ACC112 (cell line): Measurements from ENCODE around the gene SALL3.

Experiments used
- H2AFZ ChIP-seq: fragments of 200-600 bp; sonication (generic); one replicate; pipeline ENCODE4 v1.6.0; 2017; ENCODE audit warnings: antibody characterized with exemption, low read length; ENCODE audit not compliant: unreplicated experiment
- H3K27ac ChIP-seq: fragments of 200-600 bp; sonication (generic); 2 replicates; pipeline ENCODE4 v1.5.1; 2014; ENCODE audit warnings: low read depth, mild to moderate bottlenecking, antibody characterized with exemption, low read length, moderate library complexity
- H3K27me3 ChIP-seq: fragments of 200-600 bp; sonication (generic); 2 replicates; pipeline ENCODE4 v1.6.1; 2014; ENCODE audit warnings: mild to moderate bottlenecking, antibody characterized with exemption, low read length, moderate library complexity, mixed read lengths; ENCODE audit not compliant: insufficient read depth
- H3K36me3 ChIP-seq: fragments of 200-600 bp; sonication (generic); 2 replicates; pipeline ENCODE4 v1.6.1; 2016; ENCODE audit warnings: mild to moderate bottlenecking, antibody characterized with exemption, low read length, moderate library complexity, mixed read lengths; ENCODE audit not compliant: insufficient read depth
- H3K4me1 ChIP-seq: fragments of 200-600 bp; sonication (generic); one replicate; pipeline ENCODE4 v1.6.1; 2016; ENCODE audit warnings: low read length, mixed read lengths; ENCODE audit not compliant: insufficient read depth, unreplicated experiment, control insufficient read depth
- H3K4me3 ChIP-seq: fragments of 200-600 bp; sonication (generic); 2 replicates; pipeline ENCODE4 v1.5.1; 2014; ENCODE audit warnings: mild to moderate bottlenecking, low read depth, low read length
- H3K79me2 ChIP-seq: fragments of 200-600 bp; sonication (generic); one replicate; pipeline ENCODE4 v1.6.0; 2016; ENCODE audit warnings: low read length; ENCODE audit not compliant: control insufficient read depth, unreplicated experiment, insufficient read depth

The SALL3 gene

DNA sequence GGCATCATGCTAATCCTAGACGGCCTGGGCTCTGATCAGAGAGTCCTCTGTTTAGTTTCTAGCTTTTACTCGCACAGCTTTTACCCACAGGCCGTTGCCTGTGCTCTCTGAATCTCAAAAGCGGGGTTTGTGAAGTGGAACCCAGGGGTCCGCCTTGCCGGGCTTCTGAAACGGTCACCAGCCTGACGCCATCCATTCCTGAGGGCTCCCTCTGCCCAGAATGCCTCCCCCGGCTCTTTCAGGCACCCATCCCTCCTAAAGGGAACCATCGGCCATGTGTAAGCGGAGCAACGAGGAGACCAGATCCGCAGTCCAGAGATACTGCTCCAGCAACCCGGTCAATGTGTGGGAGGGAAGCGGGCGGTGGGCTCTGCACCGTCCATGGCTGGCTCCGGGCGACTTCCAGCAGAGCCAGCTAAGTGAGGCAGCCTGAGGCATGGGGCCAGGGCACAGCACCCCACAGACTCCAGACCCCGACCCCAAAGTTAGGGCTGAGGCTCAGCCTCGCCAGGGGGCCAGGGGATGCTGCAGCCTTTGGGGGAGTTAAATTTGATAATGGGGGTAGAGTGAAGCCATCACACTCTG lies 28.8 kb downstream of the SALL3 start:
- H3K4me3 ChIP-seq: no peak overlapping the region
- H3K79me2 ChIP-seq: no peaks in the 10 kb centered on the region
- H3K4me1 ChIP-seq: no peaks in the 10 kb centered on the region
- no peak overlapping the region for H2AFZ ChIP-seq
- no peak overlapping the region for H3K27ac ChIP-seq
- H3K27me3 ChIP-seq: peaks cover 28% of the 10 kb centered on the region
- no peaks in the 10 kb centered on the region for H3K36me3 ChIP-seq

DNA sequence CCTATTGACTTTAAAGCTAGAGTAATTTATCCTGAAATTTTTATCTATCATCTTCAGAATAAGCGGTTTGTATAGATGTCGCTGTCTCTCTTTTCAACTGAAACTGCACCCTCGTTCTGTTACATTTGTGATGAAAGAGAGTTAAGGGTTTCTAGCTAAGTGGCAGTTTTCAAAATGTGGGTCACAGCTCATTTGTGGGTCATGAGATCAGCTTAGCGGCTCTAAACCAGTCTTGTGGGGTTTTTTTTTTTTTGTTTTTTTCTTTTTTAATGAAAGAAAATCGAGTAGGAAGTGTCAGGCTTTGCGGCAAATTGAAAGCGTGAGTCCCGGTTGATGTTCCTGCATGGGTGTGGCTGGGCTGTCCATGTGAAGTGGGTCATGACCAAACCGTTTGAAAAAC lies 31.2 kb downstream of the SALL3 start:
- Histone ChIP-seq H3K27ac (no peak overlapping the region), H3K4me1 (no peaks in the 10 kb centered on the region), H3K79me2 (no peaks in the 10 kb centered on the region), H3K4me3 (no peak overlapping the region), H2AFZ (no peak overlapping the region), H3K36me3 (no peaks in the 10 kb centered on the region), H3K27me3 (peaks cover 29% of the 10 kb centered on the region)

DNA sequence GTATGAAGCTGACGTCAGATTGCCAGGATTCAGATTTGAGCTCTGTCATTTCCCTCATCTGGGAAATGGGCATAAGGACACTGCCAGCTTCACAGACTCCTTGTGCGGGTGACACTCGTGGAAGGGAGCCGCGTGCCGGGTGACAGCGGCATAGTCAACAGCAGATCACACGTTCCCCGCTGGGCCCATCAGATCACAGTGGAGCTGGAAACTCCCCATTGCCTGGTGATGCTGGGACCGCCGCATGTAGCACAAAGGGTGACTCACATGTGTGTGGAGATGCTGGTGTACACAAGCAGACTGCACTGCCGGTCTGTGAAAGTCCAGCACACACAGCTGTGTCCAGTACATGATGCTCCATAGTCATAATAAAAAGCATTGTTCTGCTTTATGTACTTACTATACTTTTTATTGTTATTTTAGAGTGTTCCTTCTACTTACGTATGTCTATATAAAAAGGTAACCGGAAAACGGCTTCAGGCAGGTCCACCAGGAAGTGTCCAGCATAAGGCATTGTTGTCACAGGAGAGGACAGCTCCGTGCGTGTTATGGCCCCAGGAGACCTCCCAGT lies 31.8 kb downstream of the SALL3 start:
- Histone ChIP-seq H3K36me3 (no peaks in the 10 kb centered on the region), H3K27ac (no peak overlapping the region), H3K4me3 (no peak overlapping the region)

DNA sequence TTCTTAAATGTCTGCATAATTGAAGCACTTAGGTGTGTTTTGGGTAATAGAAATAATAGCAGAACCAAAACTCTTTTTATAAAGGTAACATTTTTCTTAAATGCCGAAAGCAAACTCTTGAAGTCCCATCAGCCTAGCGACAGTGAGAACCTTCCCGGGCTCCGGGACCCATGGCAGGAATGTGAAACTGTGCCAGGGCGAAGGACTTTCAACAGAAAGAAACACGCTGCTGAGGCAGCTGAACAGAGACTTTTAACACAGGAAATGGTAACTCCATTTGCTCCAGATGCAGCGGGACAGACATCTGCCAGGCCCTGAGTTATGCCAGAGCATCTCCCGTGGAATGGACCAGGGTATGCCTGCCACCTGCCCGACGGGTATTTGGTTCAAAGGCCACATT lies 34.3 kb downstream of the SALL3 start:
- no peaks in the 10 kb centered on the region for H3K36me3 ChIP-seq
- no peak overlapping the region for H2AFZ ChIP-seq
- no peaks in the 10 kb centered on the region for H3K79me2 ChIP-seq
- no peak overlapping the region for H3K4me3 ChIP-seq
- peaks cover 29% of the 10 kb centered on the region for H3K27me3 ChIP-seq
- H3K27ac ChIP-seq: no peak overlapping the region
- H3K4me1 ChIP-seq: no peaks in the 10 kb centered on the region

More for the DNA sequence above, 31.8 kb downstream of the SALL3 start:
- no peak overlapping the region for H2AFZ ChIP-seq
- H3K79me2 ChIP-seq: no peaks in the 10 kb centered on the region
- H3K27me3 ChIP-seq: peaks cover 29% of the 10 kb centered on the region
- H3K4me1 ChIP-seq: no peaks in the 10 kb centered on the region

DNA sequence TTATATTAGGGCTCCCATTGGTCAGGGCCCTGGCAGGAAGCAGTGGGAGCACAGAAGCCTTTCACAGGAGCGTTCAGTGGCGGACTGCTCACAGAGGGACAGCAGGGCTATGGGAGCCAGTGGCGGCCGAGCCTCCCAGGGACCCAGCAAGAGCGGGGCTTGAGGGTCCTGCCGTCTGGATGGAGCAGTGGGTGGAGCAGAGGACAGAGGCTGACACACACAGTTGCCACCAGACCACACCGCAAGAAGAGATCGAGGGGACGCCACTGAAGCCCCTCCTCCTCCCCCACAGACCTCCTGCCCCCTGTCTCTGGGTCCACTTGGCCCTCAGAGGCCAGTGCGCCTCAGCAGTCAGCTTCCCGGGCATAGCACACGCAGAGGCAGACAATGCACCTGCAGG lies 39.3 kb downstream of the SALL3 start:
- Histone ChIP-seq H2AFZ (no peak overlapping the region), H3K36me3 (no peaks in the 10 kb centered on the region), H3K79me2 (no peaks in the 10 kb centered on the region), H3K27ac (no peak overlapping the region), H3K4me1 (no peaks in the 10 kb centered on the region), H3K4me3 (no peak overlapping the region), H3K27me3 (peaks cover 5% of the 10 kb centered on the region; the same call in 1 of the 2 replicates)

DNA sequence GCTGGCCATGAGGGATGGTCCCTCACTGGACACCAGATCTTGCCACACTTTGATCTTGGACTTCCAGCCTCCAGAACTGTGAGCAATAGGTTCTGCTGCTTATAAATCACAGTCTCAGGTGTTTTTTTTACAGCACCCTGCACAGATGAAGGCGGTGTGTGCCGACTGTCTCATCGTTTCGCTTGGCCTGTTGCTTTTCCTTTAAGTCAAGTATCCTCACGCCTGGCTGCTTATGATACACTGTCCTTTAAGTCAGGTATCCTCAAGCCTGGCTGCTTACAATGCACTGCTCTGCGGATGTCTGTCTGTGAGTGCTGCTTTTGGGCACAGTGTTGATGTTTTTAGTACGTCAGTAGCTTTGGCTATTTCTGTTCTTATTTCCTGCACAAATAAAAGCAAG lies 40.3 kb downstream of the SALL3 start:
- Histone ChIP-seq H3K27me3 (peaks cover 3% of the 10 kb centered on the region; the same call in 1 of the 2 replicates), H3K4me1 (no peaks in the 10 kb centered on the region), H3K36me3 (no peaks in the 10 kb centered on the region), H3K4me3 (no peak overlapping the region), H2AFZ (no peak overlapping the region), H3K79me2 (no peaks in the 10 kb centered on the region), H3K27ac (no peak overlapping the region)

DNA sequence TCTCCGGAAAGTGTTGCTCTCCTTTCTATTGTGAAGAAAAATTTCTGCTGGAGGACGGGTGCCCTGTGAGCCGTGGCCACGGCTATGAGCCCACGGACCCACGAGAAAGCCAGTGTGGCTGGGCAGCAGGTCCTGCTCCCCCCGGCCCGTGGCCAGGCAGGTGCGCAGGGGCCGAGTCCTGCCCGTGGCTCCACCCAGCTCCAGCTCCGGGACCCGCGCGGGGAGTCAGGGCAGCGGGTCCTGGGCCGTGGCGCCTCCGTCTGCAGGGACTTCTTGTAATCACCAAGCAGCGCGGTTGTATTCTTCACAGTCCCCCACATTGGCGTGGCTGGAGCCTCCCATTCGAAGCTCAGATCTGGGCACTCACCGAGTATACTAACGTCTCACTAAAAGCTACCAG lies 43.0 kb downstream of the SALL3 start:
- H2AFZ ChIP-seq: no peak overlapping the region
- H3K4me1 ChIP-seq: no peaks in the 10 kb centered on the region
- H3K36me3 ChIP-seq: no peaks in the 10 kb centered on the region
- H3K4me3 ChIP-seq: no peak overlapping the region
- peaks cover 3% of the 10 kb centered on the region; the same call in 1 of the 2 replicates for H3K27me3 ChIP-seq
- H3K27ac ChIP-seq: no peak overlapping the region
- H3K79me2 ChIP-seq: no peaks in the 10 kb centered on the region

DNA sequence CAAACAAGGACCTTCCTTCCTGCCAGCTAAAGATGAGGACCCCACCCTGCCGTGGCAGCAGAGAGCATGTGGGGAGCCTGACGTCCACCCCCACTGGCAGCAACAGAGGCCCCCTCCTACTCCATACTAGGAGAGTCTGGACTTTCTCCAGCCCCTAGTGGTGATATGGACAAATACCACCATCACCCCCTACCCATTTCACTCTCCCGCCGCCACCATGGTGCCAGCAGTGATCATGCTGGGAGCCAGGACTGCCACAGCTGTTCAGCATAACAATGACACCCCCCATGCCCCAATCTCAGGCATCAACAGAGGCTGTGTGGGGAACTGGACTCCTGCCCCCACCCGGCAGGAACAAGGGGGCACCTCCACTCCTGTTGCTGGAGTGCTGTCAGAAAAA lies 46.9 kb downstream of the SALL3 start:
- peaks cover 3% of the 10 kb centered on the region; the same call in 1 of the 2 replicates for H3K27me3 ChIP-seq
- no peaks in the 10 kb centered on the region for H3K36me3 ChIP-seq
- H3K4me1 ChIP-seq: no peaks in the 10 kb centered on the region
- H3K79me2 ChIP-seq: no peaks in the 10 kb centered on the region
- no peak overlapping the region for H3K4me3 ChIP-seq
- no peak overlapping the region for H3K27ac ChIP-seq
- H2AFZ ChIP-seq: no peak overlapping the region

DNA sequence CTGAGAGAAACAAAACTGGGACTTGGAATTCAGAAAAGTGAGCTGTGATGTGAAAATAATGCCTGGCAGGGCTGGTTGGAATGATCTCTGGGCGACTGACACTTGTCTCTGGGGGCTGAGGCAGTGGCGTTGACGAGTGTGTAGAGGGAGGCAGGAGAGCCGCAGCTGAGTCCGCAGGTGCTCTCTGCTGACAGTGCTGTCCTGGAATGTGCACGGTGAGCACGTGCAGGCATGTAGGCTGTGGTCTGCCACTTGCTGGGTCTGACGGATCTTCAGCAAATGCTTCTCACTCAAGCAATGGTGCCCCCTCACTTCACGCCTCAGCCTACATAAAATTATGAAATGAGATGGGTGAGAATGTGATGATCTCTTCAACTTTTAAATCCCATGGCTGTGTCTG lies 51.1 kb downstream of the SALL3 start:
- H2AFZ ChIP-seq: no peak overlapping the region
- H3K36me3 ChIP-seq: no peaks in the 10 kb centered on the region
- no peaks in the 10 kb centered on the region for H3K27me3 ChIP-seq
- no peaks in the 10 kb centered on the region for H3K4me1 ChIP-seq
- H3K4me3 ChIP-seq: no peak overlapping the region
- H3K27ac ChIP-seq: no peak overlapping the region
- H3K79me2 ChIP-seq: no peaks in the 10 kb centered on the region

DNA sequence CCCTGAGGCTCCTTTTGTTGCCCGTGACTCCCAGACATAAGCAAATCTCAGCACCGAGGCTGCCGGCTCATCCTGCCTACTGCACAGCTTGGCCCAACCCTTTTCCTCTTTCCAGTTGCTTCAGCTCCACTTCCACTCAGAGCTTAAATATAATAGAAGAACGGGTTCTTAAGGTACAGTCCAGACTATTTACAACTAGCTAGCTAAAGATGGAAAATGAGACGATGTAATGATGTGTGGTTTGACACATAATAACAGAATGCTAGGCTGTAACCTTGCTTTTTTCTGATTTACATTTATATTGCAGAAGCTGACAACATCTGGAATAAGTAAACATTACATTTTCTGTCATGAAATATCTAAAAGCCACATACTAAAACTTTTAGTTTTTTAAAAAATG lies 62.7 kb downstream of the SALL3 start:
- Histone ChIP-seq H3K36me3 (no peaks in the 10 kb centered on the region), H3K27me3 (no peaks in the 10 kb centered on the region), H3K4me1 (no peaks in the 10 kb centered on the region), H3K79me2 (no peaks in the 10 kb centered on the region), H3K27ac (no peak overlapping the region), H2AFZ (no peak overlapping the region), H3K4me3 (no peak overlapping the region)

DNA sequence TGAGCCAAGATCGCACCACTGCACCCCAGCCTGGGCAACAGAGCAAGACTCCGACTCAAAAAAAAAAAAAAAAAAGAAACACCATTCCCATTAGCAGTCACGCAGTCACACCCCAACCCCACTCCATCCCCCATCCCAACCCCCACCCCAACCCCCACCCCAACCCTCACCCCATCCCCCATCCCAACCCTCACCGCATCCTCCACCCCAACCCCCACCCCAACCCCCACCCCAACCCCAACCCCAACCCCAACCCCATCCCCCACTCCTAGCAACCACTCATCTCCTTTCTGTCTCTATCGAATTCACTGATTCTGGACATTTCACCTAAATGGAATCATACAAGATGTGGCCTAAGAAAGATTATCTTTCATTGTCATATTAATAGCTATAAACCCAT lies 63.7 kb downstream of the SALL3 start:
- Histone ChIP-seq H3K36me3 (no peaks in the 10 kb centered on the region), H3K4me3 (no peak overlapping the region), H3K27me3 (no peaks in the 10 kb centered on the region), H3K79me2 (no peaks in the 10 kb centered on the region), H3K27ac (no peak overlapping the region), H3K4me1 (no peaks in the 10 kb centered on the region), H2AFZ (no peak overlapping the region)
